IPS-11a (cell line): ENCODE measurements around the gene PREX1.
"Not testable (repeated sequence)": the region's sequence is repeated elsewhere in the genome, so short reads cannot be mapped to it uniquely, and the experiment has no call there.

Source experiments
- H3K4me3 ChIP-seq: one replicate; pipeline ENCODE4 v1.5.1; 2013; ENCODE audit warnings: low read depth, low read length, control low read depth

The PREX1 gene

GRCh38 chr20:48756774-48757173, 71.0 kb downstream of the PREX1 start:
- not testable (repeated sequence) for H3K4me3 ChIP-seq

- no peak overlapping the region for H3K4me3 ChIP-seq
These were observed 73.5 kb downstream of the PREX1 start for GRCh38 chr20:48754292-48754691.

GRCh38 chr20:48752963-48753362, 74.8 kb downstream of the PREX1 start:
- no peak overlapping the region for H3K4me3 ChIP-seq

GRCh38 chr20:48751871-48752270, 75.9 kb downstream of the PREX1 start:
- no peak overlapping the region for H3K4me3 ChIP-seq

GRCh38 chr20:48750941-48751635, 76.7 kb downstream of the PREX1 start:
- no peak overlapping the region for H3K4me3 ChIP-seq

GRCh38 chr20:48750376-48750775, 77.4 kb downstream of the PREX1 start:
- H3K4me3 ChIP-seq = no peak overlapping the region

- no peak overlapping the region for H3K4me3 ChIP-seq
These were observed 78.4 kb downstream of the PREX1 start for GRCh38 chr20:48749437-48749836.

- H3K4me3 ChIP-seq = no peak overlapping the region
These were observed 79.2 kb downstream of the PREX1 start for GRCh38 chr20:48748556-48748955.

- no peak overlapping the region for H3K4me3 ChIP-seq
These were observed 79.9 kb downstream of the PREX1 start for GRCh38 chr20:48747840-48748414.

- H3K4me3 ChIP-seq = no peak overlapping the region
These were observed 82.5 kb downstream of the PREX1 start for GRCh38 chr20:48745330-48745729.

GRCh38 chr20:48744515-48744914, 83.3 kb downstream of the PREX1 start:
- H3K4me3 ChIP-seq = no peak overlapping the region

- no peak overlapping the region for H3K4me3 ChIP-seq
These were observed 84.0 kb downstream of the PREX1 start for GRCh38 chr20:48743807-48744206.

- H3K4me3 ChIP-seq = no peak overlapping the region
These were observed 84.7 kb downstream of the PREX1 start for GRCh38 chr20:48742912-48743680.

GRCh38 chr20:48742233-48742632, 85.6 kb downstream of the PREX1 start:
- H3K4me3 ChIP-seq = no peak overlapping the region

- H3K4me3 ChIP-seq = no peak overlapping the region
These were observed 86.1 kb downstream of the PREX1 start for GRCh38 chr20:48741669-48742068.

GRCh38 chr20:48740712-48741111, 87.1 kb downstream of the PREX1 start:
- no peak overlapping the region for H3K4me3 ChIP-seq

GRCh38 chr20:48740292-48740649, 87.5 kb downstream of the PREX1 start:
- no peak overlapping the region for H3K4me3 ChIP-seq

- H3K4me3 ChIP-seq = no peak overlapping the region
These were observed 88.2 kb downstream of the PREX1 start for GRCh38 chr20:48739395-48740291.

- no peak overlapping the region for H3K4me3 ChIP-seq
These were observed 89.1 kb downstream of the PREX1 start for GRCh38 chr20:48738399-48739304.

GRCh38 chr20:48738094-48738398, 89.8 kb downstream of the PREX1 start:
- no peak overlapping the region for H3K4me3 ChIP-seq
